HepG2 (cell line): Measurements from ENCODE around the gene ZNF189. TPM values are rescaled to one million over a fixed set of nuclear protein-coding genes. Genes with fewer than 3 reads are reported as not detected.

ENCODE experiments used
- ATAC-seq: fragments of 200-7000 bp; cut with Tn5 transposase; 3 replicates; pipeline ENCODE4 v1.9.1; 2020; ENCODE audit warnings: mild to moderate bottlenecking, moderate library complexity
- BruUV-seq: library from RNA; stranded (reverse); fragments of 400-500 nt; replicated peaks from 2 replicates; lab custom pipeline; 2021; lab: Mats Ljungman, UMichigan
- CTCF ChIA-PET: fragments of 300-600 bp; formaldehyde crosslinking; extraction: SDS; loops from one replicate; lab custom pipeline; 2021; ENCODE audit warnings: low total read pairs, inconsistent platforms, low intra/inter-chr PET ratio; lab: Yijun Ruan, JAX
- POLR2A ChIA-PET: fragments of 350-600 bp; sonication (Branson Sonifier 250); formaldehyde crosslinking; loops from one replicate; lab custom pipeline; 2020; ENCODE audit warnings: antibody characterized with exemption, inconsistent platforms; lab: Yijun Ruan, JAX
- DNase-seq: peaks from one replicate; pipeline ENCODE4 v3.0.0-alpha.2; 2015; ENCODE audit warnings: low spot score
- FAIRE-seq: peaks from 3 replicates; lab custom pipeline; 2011; peaks lifted over from hg19 to GRCh38; lab: Jason Lieb, UNC
- H2AFZ ChIP-seq: one replicate; pipeline ENCODE4 v1.6.1; 2011; ENCODE audit warnings: low read length, inconsistent platforms
- H3K27ac ChIP-seq: fragments of 300-600 bp; 3 replicates; pipeline ENCODE4 v1.8.0; 2011; ENCODE audit warnings: mixed run types, mild to moderate bottlenecking, mixed read lengths, low read length, inconsistent platforms; ENCODE audit not compliant: insufficient read depth; ENCODE audit errors: extremely low read length
- H3K27me3 ChIP-seq, 2 experiments: fragments of 200-600 bp in 1 of 2; 2 replicates in 1 of 2; 3 replicates in 1 of 2; pipeline versions ENCODE4 v1.6.0 to v1.8.0; 2011; ENCODE audit warnings: low read length in 2 of 2, mild to moderate bottlenecking in 2 of 2, moderate library complexity in 2 of 2, inconsistent platforms in 1 of 2; ENCODE audit not compliant: insufficient read depth in 2 of 2, control insufficient read depth in 1 of 2
- H3K36me3 ChIP-seq, 2 experiments: fragments of 200-600 bp in 1 of 2; replicated peaks in 1 of 2; 2 replicates in 1 of 2; 3 replicates in 1 of 2; pipeline versions ENCODE4 v1.5.1 to v1.8.0; 2011; ENCODE audit warnings: low read length in 2 of 2, inconsistent platforms in 1 of 2; ENCODE audit not compliant: insufficient read depth in 2 of 2, control insufficient read depth in 1 of 2
- H3K4me1 ChIP-seq: 2 replicates; pipeline ENCODE4 v1.5.1; 2012; ENCODE audit warnings: low read length, inconsistent platforms; ENCODE audit not compliant: insufficient read depth
- H3K4me2 ChIP-seq: 2 replicates; pipeline ENCODE4 v1.6.0; 2011; ENCODE audit warnings: low read depth, low read length, inconsistent platforms
- H3K4me3 ChIP-seq, 3 experiments: fragments of 200-600 bp in 1 of 3; sonication (generic), shearing (Covaris generic) in 1 of 3; replicated peaks in 1 of 3; 2 replicates each; pipeline ENCODE4 v1.5.1; 2011 to 2016; ENCODE audit warnings: low read length in 3 of 3, inconsistent platforms in 2 of 3, low read depth in 2 of 3, mild to moderate bottlenecking in 2 of 3, control low read depth in 1 of 3, mixed read lengths in 1 of 3; ENCODE audit not compliant: insufficient read depth in 1 of 3
- H3K79me2 ChIP-seq: one replicate; pipeline ENCODE4 v1.6.1; 2011; ENCODE audit warnings: low read length, inconsistent platforms; ENCODE audit not compliant: insufficient read depth
- H3K9ac ChIP-seq: 2 replicates; pipeline ENCODE4 v1.6.0; 2011; ENCODE audit warnings: mild to moderate bottlenecking, low read depth, low read length, inconsistent platforms; ENCODE audit not compliant: insufficient read depth
- H3K9me3 ChIP-seq: 2 replicates; pipeline ENCODE4 v1.5.1; 2012; ENCODE audit warnings: mild to moderate bottlenecking, low read length
- H4K20me1 ChIP-seq: 2 replicates; pipeline ENCODE4 v1.6.0; 2011; ENCODE audit warnings: inconsistent platforms, mild to moderate bottlenecking, low read length, moderate library complexity; ENCODE audit not compliant: insufficient read depth
- DR1 ChIP-seq: sonication (generic); formaldehyde crosslinking; IDR thresholded peaks from 2 replicates; pipeline ENCODE4 v1.8.0; 2021; ENCODE audit warnings: mild to moderate bottlenecking, missing genetic modification reagents, inconsistent platforms
- ETV6 ChIP-seq: sonication (generic); formaldehyde crosslinking; conservative IDR thresholded peaks from 2 replicates; pipeline ENCODE4 v1.4.0; 2020; ENCODE audit warnings: missing genetic modification reagents
- HNRNPH1 ChIP-seq: fragments of 200-400 bp; formaldehyde crosslinking; optimal IDR thresholded peaks from 2 replicates; pipeline ENCODE3; 2017; ENCODE audit warnings: mild to moderate bottlenecking, low read depth, low read length
- KLF16 ChIP-seq, 2 experiments: sonication (generic) in 1 of 2; formaldehyde crosslinking in 1 of 2; IDR thresholded peaks; 2 replicates each; pipeline versions ENCODE4 v1.6.1 to v1.8.0; 2016 to 2023; ENCODE audit warnings: missing genetic modification reagents in 2 of 2, missing compliant biosample characterization in 1 of 2
- NONO ChIP-seq, 2 experiments: fragments of 450-650 bp in 1 of 2; sonication (generic) in 1 of 2; formaldehyde crosslinking in 1 of 2; IDR thresholded peaks in 1 of 2; conservative IDR thresholded peaks in 1 of 2; 2 replicates each; pipeline versions ENCODE4 v1.6.1 to v1.8.0; 2017 to 2022; ENCODE audit warnings: mild to moderate bottlenecking in 1 of 2, missing genetic modification reagents in 1 of 2, moderate library complexity in 1 of 2
- PCBP1 ChIP-seq: fragments of 200-400 bp; formaldehyde crosslinking; IDR thresholded peaks from 2 replicates; pipeline ENCODE4 v1.6.1; 2017; ENCODE audit warnings: mild to moderate bottlenecking, low read depth, low read length, borderline replicate concordance
- PRPF4 ChIP-seq: fragments of 200-400 bp; formaldehyde crosslinking; IDR thresholded peaks from 2 replicates; pipeline ENCODE4 v1.6.1; 2016; ENCODE audit warnings: low read length, low read depth; ENCODE audit not compliant: poor library complexity, severe bottlenecking
- RFX1 ChIP-seq: fragments of 450-650 bp; IDR thresholded peaks from 2 replicates; pipeline ENCODE4 v1.6.1; 2017
- SMAD3 ChIP-seq: sonication (generic); formaldehyde crosslinking; IDR thresholded peaks from 2 replicates; pipeline ENCODE4 v1.4.0; 2020; ENCODE audit warnings: missing genetic modification reagents
- SMARCE1 ChIP-seq: fragments of 450-650 bp; IDR thresholded peaks from 2 replicates; pipeline ENCODE4 v1.6.1; 2017; ENCODE audit warnings: borderline replicate concordance
- SNAPC2 ChIP-seq: sonication (generic); formaldehyde crosslinking; IDR thresholded peaks from 2 replicates; pipeline ENCODE4 v1.8.1; 2022; ENCODE audit warnings: mild to moderate bottlenecking, missing genetic modification reagents
- SRSF1 ChIP-seq: fragments of 200-400 bp; formaldehyde crosslinking; optimal IDR thresholded peaks from 2 replicates; pipeline ENCODE3; 2017; ENCODE audit warnings: mild to moderate bottlenecking, low read depth, low read length, moderate library complexity
- TRIM24 ChIP-seq: sonication (generic); formaldehyde crosslinking; IDR thresholded peaks from 2 replicates; pipeline ENCODE4 v1.8.0; 2022; ENCODE audit warnings: mild to moderate bottlenecking, missing genetic modification reagents
- ZMAT5 ChIP-seq: sonication (generic); formaldehyde crosslinking; IDR thresholded peaks from 2 replicates; pipeline ENCODE4 v1.5.0; 2020; ENCODE audit warnings: mild to moderate bottlenecking, low read depth, missing genetic modification reagents, borderline replicate concordance
- ZNF614 ChIP-seq: IDR thresholded peaks from 2 replicates; pipeline ENCODE4 v1.6.1; 2018; ENCODE audit warnings: missing biosample characterization, missing genetic modification reagents, inconsistent platforms, borderline replicate concordance
- WGBS: methylation state at CpG from one replicate; pipeline ENCODE4 v1.1.6; 2017; ENCODE audit warnings: low lambda C conversion rate; 5-methylcytosine and 5-hydroxymethylcytosine counted together
- in situ Hi-C: cut with HindIII; loops from 2 replicates; pipeline ENCODE4 v1.10.0; 2017; ENCODE audit warnings: low pct_unique_long_range_greater_than_20kb; ENCODE audit not compliant: extremely low pct_ligation_motif_present
- intact Hi-C: fragments of 100-400 bp; cut with micrococcal nuclease; formaldehyde crosslinking; loops from one replicate; pipeline ENCODE4 v1.10.0; 2022; ENCODE audit not compliant: unreplicated experiment
- polyA plus RNA-seq, 8 experiments: library from polyadenylated mRNA; depleted of rRNA in 3 of 8; stranded (reverse) in 7 of 8; unstranded in 1 of 8; fragments of >200 nt; fragmentation: Illumina TruSeq in 4 of 8; extraction: Trizol in 4 of 8; gene quantifications; 2 replicates each; pipeline versions ENCODE4 v1.2.1 to v1.2.3, GENCODE V29; 2011 to 2016; ENCODE audit warnings: low read depth in 4 of 8, missing spikeins in 1 of 8, mixed read lengths in 1 of 8; ENCODE audit not compliant: insufficient read depth in 1 of 8
- total RNA-seq, 5 experiments: library from RNA; depleted of rRNA; stranded (reverse); fragments of >200 nt; fragmentation: Illumina TruSeq; extraction: Trizol; gene quantifications; 2 replicates each; pipeline ENCODE4 v1.2.3, GENCODE V29; 2016; ENCODE audit warnings: low read depth in 1 of 5
- TF ChIP-seq, protein P1 (sequence below): sonication (generic); formaldehyde crosslinking; IDR thresholded peaks from 2 replicates; pipeline ENCODE4 v1.5.0; 2020; ENCODE audit warnings: missing genetic modification reagents
- TF ChIP-seq, protein P2 (sequence below): sonication (generic); formaldehyde crosslinking; IDR thresholded peaks from 2 replicates; pipeline ENCODE4 v1.4.0; 2020; ENCODE audit warnings: mild to moderate bottlenecking, low read depth, missing genetic modification reagents
- TF ChIP-seq, protein P3 (sequence below): sonication (generic); formaldehyde crosslinking; IDR thresholded peaks from 2 replicates; pipeline ENCODE4 v1.8.1; 2022; ENCODE audit warnings: low read depth, mild to moderate bottlenecking, missing genetic modification reagents

ZNF189 gene
- total and polyA plus RNA-seq, 2 of the 13 experiments (the other 11 are each of a cell fraction or from before 2014, with no cell fraction given) = 8.4 to 50.0 TPM

DNA sequence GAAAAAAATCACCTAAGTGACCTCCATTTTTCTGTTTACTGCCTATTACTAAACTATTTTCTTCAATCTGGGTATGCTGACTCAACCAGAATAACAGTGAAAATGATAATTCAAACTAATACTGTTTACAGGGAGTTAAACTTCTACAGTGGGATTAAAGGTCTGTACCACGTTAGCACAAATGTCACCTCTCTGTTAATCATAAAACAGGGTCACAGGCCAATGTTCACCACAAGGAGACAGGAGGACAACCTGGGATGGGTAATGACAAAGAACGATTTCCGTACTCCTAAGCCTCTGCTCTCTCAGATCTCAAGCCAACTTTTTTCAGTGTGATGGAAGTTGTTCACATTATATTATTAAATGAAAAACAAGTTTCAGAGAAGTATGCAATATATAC is 34.6 kb downstream of the ZNF189 start:
- Histone ChIP-seq H3K36me3 (no peaks in the 10 kb centered on the region), H3K9ac (no peak overlapping the region), H3K4me3 (peak overlapping the region in 2 of 3 experiments; percentile 21 to 32; a peak in 2 of 6 replicates), H3K79me2 (no peaks in the 10 kb centered on the region), H3K4me2 (peak overlapping the region; percentile 59), H3K27me3 (no peaks in the 10 kb centered on the region), H4K20me1 (no peaks in the 10 kb centered on the region), H3K9me3 (no peaks in the 10 kb centered on the region), H2AFZ (no peak overlapping the region), H3K4me1 (peaks cover 86% of the 10 kb centered on the region), H3K27ac (peak overlapping the region; percentile 71)
- 0% methylated on average over 3 of the region's 3 CpGs for WGBS
- in situ Hi-C loops (no loop called here), intact Hi-C loops (loop anchor here (1.0 kb wide), 1 partner anchor 12 kb away; no protein-coding TSS in a partner anchor)
- no TSS peak for BruUV-seq
- ChIA-PET CTCF (no interaction called here), POLR2A (interaction anchor here (1.4 to 4.0 kb wide), 3 partner anchors 13 to 79 kb away, joined by 4 to 23 read pairs (median 9); partner anchors contain the start of genes MRPL50 and ZNF189)
- DNase-seq = peak; percentile 94
- FAIRE-seq = peak; percentile 89
- peak; percentile 98 for ATAC-seq
- TF ChIP-seq SNAPC2 (CRISPR knock-in tag) (no peak), SMAD3 (CRISPR knock-in tag) (peak; percentile 83; the same call in 1 of the 2 replicates), SMARCE1 (no peak), SRSF1 (no peak), HNRNPH1 (no peak), PCBP1 (no peak), DR1 (no peak), ZNF614 (CRISPR knock-in tag) (peak; percentile 92), PRPF4 (no peak), TRIM24 (CRISPR knock-in tag) (no peak), RFX1 (no peak), ETV6 (CRISPR knock-in tag) (no peak), KLF16 (CRISPR knock-in tag; IDR thresholded peaks at IDR 0.05) (peak in 1 of 2 experiments; percentile 54; a peak in 1 of 4 replicates), NONO (IDR thresholded peaks at IDR 0.05) (no peak), NONO (CRISPR knock-in tag; conservative IDR thresholded peaks at IDR 0.05) (0 out of 2 replicates have a peak, but pooled peaks have one; percentile 50), ZMAT5 (CRISPR knock-in tag) (no peak)
- TF ChIP-seq, protein P1, sequence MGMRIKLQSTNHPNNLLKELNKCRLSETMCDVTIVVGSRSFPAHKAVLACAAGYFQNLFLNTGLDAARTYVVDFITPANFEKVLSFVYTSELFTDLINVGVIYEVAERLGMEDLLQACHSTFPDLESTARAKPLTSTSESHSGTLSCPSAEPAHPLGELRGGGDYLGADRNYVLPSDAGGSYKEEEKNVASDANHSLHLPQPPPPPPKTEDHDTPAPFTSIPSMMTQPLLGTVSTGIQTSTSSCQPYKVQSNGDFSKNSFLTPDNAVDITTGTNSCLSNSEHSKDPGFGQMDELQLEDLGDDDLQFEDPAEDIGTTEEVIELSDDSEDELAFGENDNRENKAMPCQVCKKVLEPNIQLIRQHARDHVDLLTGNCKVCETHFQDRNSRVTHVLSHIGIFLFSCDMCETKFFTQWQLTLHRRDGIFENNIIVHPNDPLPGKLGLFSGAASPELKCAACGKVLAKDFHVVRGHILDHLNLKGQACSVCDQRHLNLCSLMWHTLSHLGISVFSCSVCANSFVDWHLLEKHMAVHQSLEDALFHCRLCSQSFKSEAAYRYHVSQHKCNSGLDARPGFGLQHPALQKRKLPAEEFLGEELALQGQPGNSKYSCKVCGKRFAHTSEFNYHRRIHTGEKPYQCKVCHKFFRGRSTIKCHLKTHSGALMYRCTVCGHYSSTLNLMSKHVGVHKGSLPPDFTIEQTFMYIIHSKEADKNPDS (CRISPR knock-in tag) = no peak
- TF ChIP-seq, protein P2, sequence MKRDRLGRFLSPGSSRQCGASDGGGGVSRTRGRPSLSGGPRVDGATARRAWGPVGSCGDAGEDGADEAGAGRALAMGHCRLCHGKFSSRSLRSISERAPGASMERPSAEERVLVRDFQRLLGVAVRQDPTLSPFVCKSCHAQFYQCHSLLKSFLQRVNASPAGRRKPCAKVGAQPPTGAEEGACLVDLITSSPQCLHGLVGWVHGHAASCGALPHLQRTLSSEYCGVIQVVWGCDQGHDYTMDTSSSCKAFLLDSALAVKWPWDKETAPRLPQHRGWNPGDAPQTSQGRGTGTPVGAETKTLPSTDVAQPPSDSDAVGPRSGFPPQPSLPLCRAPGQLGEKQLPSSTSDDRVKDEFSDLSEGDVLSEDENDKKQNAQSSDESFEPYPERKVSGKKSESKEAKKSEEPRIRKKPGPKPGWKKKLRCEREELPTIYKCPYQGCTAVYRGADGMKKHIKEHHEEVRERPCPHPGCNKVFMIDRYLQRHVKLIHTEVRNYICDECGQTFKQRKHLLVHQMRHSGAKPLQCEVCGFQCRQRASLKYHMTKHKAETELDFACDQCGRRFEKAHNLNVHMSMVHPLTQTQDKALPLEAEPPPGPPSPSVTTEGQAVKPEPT (CRISPR knock-in tag) = no peak
- TF ChIP-seq, protein P3, sequence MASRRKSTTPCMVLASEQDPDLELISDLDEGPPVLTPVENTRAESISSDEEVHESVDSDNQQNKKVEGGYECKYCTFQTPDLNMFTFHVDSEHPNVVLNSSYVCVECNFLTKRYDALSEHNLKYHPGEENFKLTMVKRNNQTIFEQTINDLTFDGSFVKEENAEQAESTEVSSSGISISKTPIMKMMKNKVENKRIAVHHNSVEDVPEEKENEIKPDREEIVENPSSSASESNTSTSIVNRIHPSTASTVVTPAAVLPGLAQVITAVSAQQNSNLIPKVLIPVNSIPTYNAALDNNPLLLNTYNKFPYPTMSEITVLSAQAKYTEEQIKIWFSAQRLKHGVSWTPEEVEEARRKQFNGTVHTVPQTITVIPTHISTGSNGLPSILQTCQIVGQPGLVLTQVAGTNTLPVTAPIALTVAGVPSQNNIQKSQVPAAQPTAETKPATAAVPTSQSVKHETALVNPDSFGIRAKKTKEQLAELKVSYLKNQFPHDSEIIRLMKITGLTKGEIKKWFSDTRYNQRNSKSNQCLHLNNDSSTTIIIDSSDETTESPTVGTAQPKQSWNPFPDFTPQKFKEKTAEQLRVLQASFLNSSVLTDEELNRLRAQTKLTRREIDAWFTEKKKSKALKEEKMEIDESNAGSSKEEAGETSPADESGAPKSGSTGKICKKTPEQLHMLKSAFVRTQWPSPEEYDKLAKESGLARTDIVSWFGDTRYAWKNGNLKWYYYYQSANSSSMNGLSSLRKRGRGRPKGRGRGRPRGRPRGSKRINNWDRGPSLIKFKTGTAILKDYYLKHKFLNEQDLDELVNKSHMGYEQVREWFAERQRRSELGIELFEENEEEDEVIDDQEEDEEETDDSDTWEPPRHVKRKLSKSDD (CRISPR knock-in tag) = no peak
